Neural crest cell (in vitro differentiated cells): ENCODE data around the gene CALY. TPM values are rescaled to one million over a fixed set of nuclear protein-coding genes. Genes with fewer than 3 reads are reported as not detected.

Experiments
- DNase-seq: peaks from one replicate; pipeline ENCODE4 v3.0.0; 2021; ENCODE audit warnings: low read depth, mixed read lengths, low spot score
- H3K27ac Mint-ChIP-seq: one replicate; pipeline ENCODE4 v1.8.0; 2021; ENCODE audit warnings: mild to moderate bottlenecking, mixed read lengths; ENCODE audit not compliant: unreplicated experiment
- H3K27me3 Mint-ChIP-seq: 2 replicates; pipeline ENCODE4 v1.8.0; 2021; ENCODE audit warnings: low read depth, mild to moderate bottlenecking, mixed read lengths
- H3K36me3 Mint-ChIP-seq: 2 replicates; pipeline ENCODE4 v1.8.0; 2021; ENCODE audit warnings: low read depth, mild to moderate bottlenecking, mixed read lengths
- H3K4me1 Mint-ChIP-seq: 2 replicates; pipeline ENCODE4 v1.8.0; 2021; ENCODE audit warnings: mixed read lengths
- H3K4me3 Mint-ChIP-seq: one replicate; pipeline ENCODE4 v1.8.0; 2021; ENCODE audit warnings: mild to moderate bottlenecking, mixed read lengths
- H3K9me3 Mint-ChIP-seq: 2 replicates; pipeline ENCODE4 v1.8.0; 2021; ENCODE audit warnings: mixed read lengths
- CTCF ChIP-seq: fragments of 200-600 bp; sonication (generic); conservative IDR thresholded peaks from 2 replicates; pipeline ENCODE4 v1.5.0; 2021; ENCODE audit warnings: antibody characterized with exemption, mild to moderate bottlenecking
- total RNA-seq: library from RNA; stranded (reverse); gene quantifications from 2 replicates; pipeline ENCODE4 v1.2.1, GENCODE V29; 2021

Gene CALY
- total RNA-seq, 1 donor from 2014 or later = 0.89 TPM

- DNase-seq = no peak
- H3K4me3 Mint-ChIP-seq = peak overlapping the region; percentile 36
- no peaks in the 10 kb centered on the region for H3K9me3 Mint-ChIP-seq
- no peak overlapping the region for H3K27ac Mint-ChIP-seq
- no peak for TF ChIP-seq CTCF
- H3K36me3 Mint-ChIP-seq = no peaks in the 10 kb centered on the region
- H3K4me1 Mint-ChIP-seq = peaks cover 15% of the 10 kb centered on the region
- peaks cover 4% of the 10 kb centered on the region for H3K27me3 Mint-ChIP-seq
Observed at GRCh38 chr10:133379801-133380666, 43.3 kb upstream of the CALY start.

- H3K27me3 Mint-ChIP-seq = peaks cover 4% of the 10 kb centered on the region
- peak; percentile 55 for DNase-seq
- no peak for TF ChIP-seq CTCF
- peaks cover 22% of the 10 kb centered on the region for H3K4me1 Mint-ChIP-seq
- H3K4me3 Mint-ChIP-seq = peak within 1 kb of the TSS; percentile 85
- H3K36me3 Mint-ChIP-seq = no peaks in the 10 kb centered on the region
- H3K9me3 Mint-ChIP-seq = no peaks in the 10 kb centered on the region
- no peak within 1 kb of the TSS for H3K27ac Mint-ChIP-seq
Observed at GRCh38 chr10:133379152-133379800, 42.6 kb upstream of the CALY start, which contains the start of gene PAOX. Gene PAOX (plus strand): TSS chr10:133379262. CDS start chr10:133379317, 55 bp downstream.

- DNase-seq = peak; percentile 53
- Mint-ChIP-seq H3K4me3 (peak overlapping the region; percentile 85), H3K27me3 (peaks cover 4% of the 10 kb centered on the region), H3K4me1 (peaks cover 27% of the 10 kb centered on the region), H3K36me3 (no peaks in the 10 kb centered on the region), H3K27ac (no peak overlapping the region), H3K9me3 (no peaks in the 10 kb centered on the region)
- no peak for TF ChIP-seq CTCF
Observed at GRCh38 chr10:133378251-133379096, 41.8 kb upstream of the CALY start.

- H3K27me3 Mint-ChIP-seq = peaks cover 4% of the 10 kb centered on the region
- H3K27ac Mint-ChIP-seq = no peak overlapping the region
- no peak for DNase-seq
- H3K4me1 Mint-ChIP-seq = peaks cover 31% of the 10 kb centered on the region
- no peak for TF ChIP-seq CTCF
- H3K36me3 Mint-ChIP-seq = no peaks in the 10 kb centered on the region
- peak overlapping the region; percentile 85 for H3K4me3 Mint-ChIP-seq
- H3K9me3 Mint-ChIP-seq = no peaks in the 10 kb centered on the region
Observed at GRCh38 chr10:133377818-133378250, 41.1 kb upstream of the CALY start.
